Measurements from ENCODE around the gene RICTOR. TPM values are rescaled to one million over a fixed set of nuclear protein-coding genes. Genes with fewer than 3 reads are reported as not detected.

Gene RICTOR
- total RNA-seq, 1 donor from 2014 or later: 27.8 TPM

DNA sequence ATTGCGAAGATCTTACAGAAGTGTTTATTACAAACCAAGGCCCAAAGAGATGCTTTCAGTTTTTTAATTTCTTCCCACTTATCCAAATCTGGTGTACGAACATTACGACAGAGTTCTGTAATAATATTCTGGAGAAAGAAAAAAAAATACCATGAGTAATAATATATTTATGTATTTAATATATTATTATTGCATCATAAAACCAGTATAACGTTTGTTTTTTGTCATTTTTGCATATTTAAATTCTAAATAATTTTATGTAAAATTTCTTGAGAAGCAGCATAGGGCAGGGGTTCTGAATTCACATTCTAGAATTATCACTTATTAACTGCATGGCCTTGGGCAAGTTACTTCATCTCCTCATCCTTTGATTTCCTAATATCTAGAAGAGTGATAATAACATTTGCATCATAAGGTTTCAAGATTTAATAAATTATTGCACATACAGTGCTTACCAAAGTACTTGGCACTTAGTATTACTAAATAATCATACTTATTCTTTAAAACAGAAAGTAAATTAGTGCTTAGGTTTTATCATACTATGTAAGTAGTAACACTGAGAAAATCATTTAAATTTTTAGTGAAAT lies 120.7 kb downstream of the RICTOR start:
- no peak for DNase-seq (ENCODE audit: extremely low read depth, low read depth, low spot score)

DNA sequence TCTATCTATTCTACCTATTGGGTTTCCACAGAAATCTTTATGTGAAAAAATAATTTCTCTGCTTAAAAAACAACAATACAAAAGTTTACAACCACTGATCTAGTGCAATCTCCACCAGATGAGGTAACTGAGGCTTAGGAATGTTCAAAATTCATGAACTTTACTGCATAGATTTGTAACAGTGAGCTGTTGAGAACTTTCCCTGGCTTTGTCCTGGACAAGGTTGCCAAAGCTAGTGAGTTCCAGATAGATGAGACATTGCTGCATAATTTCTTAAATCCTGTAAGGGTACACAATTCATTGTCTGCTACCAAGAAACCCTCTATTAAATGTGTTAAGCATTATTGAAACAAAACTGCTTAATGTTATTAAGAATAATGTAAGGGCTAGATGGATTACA lies 125.7 kb downstream of the RICTOR start:
- DNase-seq (ENCODE audit: extremely low read depth, low read depth, low spot score): no peak

GRCh38 chr5:38944282-38944681 lies 129.9 kb downstream of the RICTOR start:
- no peak for DNase-seq (ENCODE audit: extremely low read depth, low read depth, low spot score)

DNA sequence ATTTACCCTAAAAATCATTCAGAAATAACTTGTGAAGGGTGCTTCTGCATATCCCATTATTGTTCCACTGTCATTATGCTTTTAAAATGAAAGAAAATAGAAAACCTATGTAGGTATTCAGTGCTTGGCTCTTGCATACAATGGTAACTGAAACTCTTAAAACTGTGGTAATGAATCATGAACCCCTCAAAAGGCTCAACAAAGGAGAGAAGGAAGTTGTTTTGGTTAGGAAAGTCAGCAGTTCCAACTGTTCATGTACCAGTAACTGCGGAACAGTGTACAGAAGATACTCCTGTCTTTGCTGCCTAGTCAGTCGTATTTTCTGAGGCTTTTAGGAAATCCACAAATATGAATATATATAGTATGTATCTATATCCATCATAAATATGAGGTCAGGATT lies 132.3 kb downstream of the RICTOR start:
- DNase-seq (ENCODE audit: extremely low read depth, low read depth, low spot score): no peak

GRCh38 chr5:38940230-38940858 lies 133.9 kb downstream of the RICTOR start:
- DNase-seq (ENCODE audit: extremely low read depth, low read depth, low spot score): no peak

GRCh38 chr5:38938973-38939372 lies 135.2 kb downstream of the RICTOR start:
- no peak for DNase-seq (ENCODE audit: extremely low read depth, low read depth, low spot score)

GRCh38 chr5:38938424-38938823 lies 135.8 kb downstream of the RICTOR start:
- no peak for DNase-seq (ENCODE audit: extremely low read depth, low read depth, low spot score)

- DNase-seq (ENCODE audit: extremely low read depth, low read depth, low spot score): no peak
These were observed 137.9 kb downstream of the RICTOR start for GRCh38 chr5:38936269-38936668.

DNA sequence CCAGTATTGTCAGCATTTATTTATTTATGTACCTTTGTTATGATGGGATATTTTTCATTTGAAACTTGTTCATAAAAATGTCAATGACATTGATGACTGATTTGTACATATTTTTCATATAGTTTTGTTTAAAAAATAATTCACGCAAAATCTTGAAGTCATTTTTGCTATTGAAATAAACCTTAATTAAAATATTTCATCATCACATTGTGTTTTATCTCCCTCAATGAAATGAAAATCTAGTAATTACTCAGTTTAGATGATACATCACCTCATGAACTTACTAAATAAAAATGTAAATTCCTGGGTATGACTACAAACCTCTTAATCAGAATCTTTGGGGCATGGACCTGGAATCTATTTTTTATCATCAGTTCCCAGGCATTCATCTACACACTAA lies 138.8 kb downstream of the RICTOR start:
- DNase-seq (ENCODE audit: extremely low read depth, low read depth, low spot score): no peak

DNA sequence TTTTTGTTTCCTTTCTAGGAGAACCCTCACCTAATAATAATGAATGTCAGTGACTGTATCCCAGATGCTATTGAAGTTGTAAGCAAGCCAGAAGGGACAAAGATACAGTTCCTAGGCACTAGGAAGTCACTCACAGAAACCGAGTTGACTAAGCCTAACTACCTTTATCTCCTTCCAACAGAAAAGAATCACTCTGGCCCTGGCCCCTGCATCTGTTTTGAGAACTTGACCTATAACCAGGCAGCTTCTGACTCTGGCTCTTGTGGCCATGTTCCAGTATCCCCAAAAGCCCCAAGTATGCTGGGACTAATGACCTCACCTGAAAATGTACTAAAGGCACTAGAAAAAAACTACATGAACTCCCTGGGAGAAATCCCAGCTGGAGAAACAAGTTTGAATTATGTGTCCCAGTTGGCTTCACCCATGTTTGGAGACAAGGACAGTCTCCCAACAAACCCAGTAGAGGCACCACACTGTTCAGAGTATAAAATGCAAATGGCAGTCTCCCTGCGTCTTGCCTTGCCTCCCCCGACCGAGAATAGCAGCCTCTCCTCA lies 141.3 kb downstream of the RICTOR start:
- no peak for DNase-seq (ENCODE audit: extremely low read depth, low read depth, low spot score)

DNA sequence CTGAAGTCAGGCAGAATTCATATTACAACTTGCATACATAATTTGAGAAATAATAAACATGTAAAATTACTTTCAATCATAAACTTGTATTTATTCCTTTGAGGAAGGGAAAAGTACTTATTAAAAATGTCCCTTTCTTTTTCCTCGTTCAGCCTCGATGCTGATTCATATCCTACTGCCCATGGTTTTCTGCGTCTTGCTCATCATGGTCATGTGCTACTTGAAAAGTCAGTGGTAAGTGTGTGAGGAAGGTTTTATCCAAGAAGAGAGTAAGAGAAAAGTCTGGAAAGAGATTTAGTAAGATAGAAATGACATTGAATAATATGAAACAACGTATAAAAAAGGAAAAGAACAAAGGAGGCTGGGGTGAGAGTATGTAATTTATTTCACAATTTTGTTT lies 142.5 kb downstream of the RICTOR start:
- DNase-seq (ENCODE audit: extremely low read depth, low read depth, low spot score): no peak

GRCh38 chr5:38929838-38930237 lies 144.4 kb downstream of the RICTOR start:
- DNase-seq (ENCODE audit: extremely low read depth, low read depth, low spot score): no peak

DNA sequence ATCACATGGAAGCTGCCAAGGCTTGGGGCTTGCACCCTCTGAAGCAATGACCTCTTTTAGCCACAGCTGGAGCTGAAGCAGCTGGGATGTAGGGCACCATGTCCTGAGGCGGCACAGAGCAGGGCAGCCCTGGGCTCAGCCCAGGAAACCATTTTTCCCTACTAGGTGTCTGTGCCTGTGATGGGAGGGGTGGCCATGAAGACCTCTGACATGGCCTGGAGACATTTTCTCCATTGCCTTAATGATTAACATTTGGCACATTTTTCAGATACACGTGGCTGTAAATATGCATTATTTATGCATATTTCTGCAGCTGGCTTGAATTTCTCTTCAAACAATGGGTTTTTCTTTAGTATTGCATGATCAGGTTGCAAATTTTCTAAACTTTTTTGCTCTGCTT lies 146.7 kb downstream of the RICTOR start:
- no peak for DNase-seq (ENCODE audit: extremely low read depth, low read depth, low spot score)

- no peak for DNase-seq (ENCODE audit: extremely low read depth, low read depth, low spot score)
These were observed 148.1 kb downstream of the RICTOR start for GRCh38 chr5:38926121-38926520.

DNA sequence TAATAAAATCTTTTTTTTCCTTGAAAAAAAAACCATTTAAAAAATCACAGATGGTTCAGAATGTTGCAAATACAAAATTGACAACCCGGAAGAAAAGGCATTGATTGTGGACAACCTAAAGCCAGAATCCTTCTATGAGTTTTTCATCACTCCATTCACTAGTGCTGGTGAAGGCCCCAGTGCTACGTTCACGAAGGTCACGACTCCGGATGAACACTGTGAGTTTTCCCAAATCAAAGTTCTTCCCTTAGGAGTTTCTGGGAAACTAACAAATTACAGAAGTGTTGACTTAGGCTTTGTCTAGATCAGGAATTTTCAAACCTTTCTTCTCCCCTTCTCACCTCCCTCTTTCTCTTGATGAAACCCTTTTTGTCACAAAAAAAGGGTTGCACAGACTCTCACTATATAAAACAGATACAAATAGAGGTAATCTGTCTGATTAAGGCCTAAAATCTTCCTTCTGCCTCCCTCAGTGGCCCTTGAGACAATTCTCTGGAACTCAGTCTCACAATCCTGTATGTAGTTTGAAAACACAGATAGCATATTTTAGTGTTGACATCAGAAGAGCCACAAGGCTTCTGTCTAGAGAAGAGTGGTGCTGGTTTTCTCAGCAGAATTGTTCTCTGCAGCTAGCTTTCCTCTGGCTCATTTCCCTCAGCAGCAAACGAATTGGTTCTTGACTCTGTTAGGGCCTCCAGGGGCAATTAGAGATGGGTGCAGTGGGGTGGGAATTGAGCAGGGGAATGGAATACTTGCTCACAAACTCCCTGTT lies 148.9 kb downstream of the RICTOR start:
- DNase-seq (ENCODE audit: extremely low read depth, low read depth, low spot score): no peak

GRCh38 chr5:38923661-38924451 lies 150.3 kb downstream of the RICTOR start:
- no peak for DNase-seq (ENCODE audit: extremely low read depth, low read depth, low spot score)

GRCh38 chr5:38922199-38922598 lies 152.0 kb downstream of the RICTOR start:
- DNase-seq (ENCODE audit: extremely low read depth, low read depth, low spot score): peak; percentile 29

- no peak for DNase-seq (ENCODE audit: extremely low read depth, low read depth, low spot score)
These were observed 153.0 kb downstream of the RICTOR start for GRCh38 chr5:38921174-38921573.

GRCh38 chr5:38916802-38917201 lies 157.4 kb downstream of the RICTOR start:
- DNase-seq (ENCODE audit: extremely low read depth, low read depth, low spot score): no peak

- no peak for DNase-seq (ENCODE audit: extremely low read depth, low read depth, low spot score)
These were observed 160.5 kb downstream of the RICTOR start for GRCh38 chr5:38913714-38914113.

DNA sequence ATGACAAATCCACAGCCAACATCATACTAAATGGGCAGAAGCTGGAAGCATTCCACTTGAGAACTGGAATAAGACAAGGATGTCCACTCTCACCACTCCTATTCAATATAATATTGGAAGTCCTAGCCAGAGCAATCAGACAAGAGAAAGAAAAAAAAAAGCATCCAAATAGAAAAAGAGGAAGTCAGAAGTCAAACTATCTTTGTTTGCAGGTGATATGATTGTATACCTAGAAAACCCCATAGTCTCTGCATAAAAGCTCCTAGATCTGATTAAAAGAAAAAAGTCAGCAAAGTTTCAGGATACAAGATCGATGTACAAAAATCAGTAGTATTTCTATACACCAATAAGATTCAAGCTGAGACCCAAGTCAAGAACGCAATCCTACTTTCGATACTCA lies 162.3 kb downstream of the RICTOR start:
- no peak for DNase-seq (ENCODE audit: extremely low read depth, low read depth, low spot score)
